Kidney (tissue), 14 donors: Measurements from ENCODE around the gene SDC4. TPM values are rescaled to one million over a fixed set of nuclear protein-coding genes. Genes with fewer than 3 reads are reported as not detected.

Experiments
- DNase-seq, 5 donors: peaks; one replicate each; pipeline ENCODE4 v3.0.0-alpha.2; 2013 to 2020
- FAIRE-seq: peaks from 2 replicates; lab custom pipeline; 2012; peaks lifted over from hg19 to GRCh38; lab: Jason Lieb, UNC
- H3K27ac ChIP-seq, 2 donors: one replicate each; pipeline ENCODE4 v1.7.0; 2013; ENCODE audit warnings: low read depth in 2 of 2, low read length in 2 of 2, inconsistent platforms in 1 of 2
- H3K27me3 ChIP-seq: one replicate; pipeline ENCODE4 v1.7.1; 2013; ENCODE audit warnings: low read length, inconsistent platforms; ENCODE audit not compliant: control insufficient read depth, insufficient read depth
- H3K36me3 ChIP-seq, 3 donors: one replicate each; pipeline versions ENCODE4 v1.7.0 to v1.7.1; 2013; ENCODE audit warnings: low read length in 3 of 3, control low read depth in 1 of 3, inconsistent platforms in 1 of 3; ENCODE audit not compliant: insufficient read depth in 3 of 3, control insufficient read depth in 2 of 3
- H3K4me1 ChIP-seq, 3 donors: one replicate each; pipeline versions ENCODE4 v1.7.0 to v1.7.1; 2013; ENCODE audit warnings: low read length in 3 of 3, inconsistent platforms in 1 of 3, low read depth in 1 of 3; ENCODE audit not compliant: control insufficient read depth in 2 of 3, insufficient read depth in 2 of 3
- H3K4me3 ChIP-seq, 3 donors: one replicate each; pipeline versions ENCODE4 v1.7.0 to v1.8.1; 2013; ENCODE audit warnings: low read length in 3 of 3, control low read depth in 1 of 3, inconsistent platforms in 1 of 3
- H3K9ac ChIP-seq, 3 donors: one replicate each; pipeline versions ENCODE4 v1.7.0 to v1.7.1; 2013; ENCODE audit warnings: low read length in 3 of 3, control low read depth in 1 of 3, inconsistent platforms in 1 of 3
- H3K9me3 ChIP-seq, 3 donors: one replicate each; pipeline versions ENCODE4 v1.7.0 to v1.7.1; 2013; ENCODE audit warnings: low read length in 3 of 3, control low read depth in 1 of 3, inconsistent platforms in 1 of 3; ENCODE audit not compliant: control insufficient read depth in 2 of 3, insufficient read depth in 1 of 3
- intact Hi-C: fragments of 100-400 bp; cut with DNase I; formaldehyde crosslinking; loops from one replicate; pipeline ENCODE4 v1.11.1; 2022
- polyA plus RNA-seq: library from polyadenylated mRNA; stranded (reverse); fragments of 350-450 nt; fragmentation: Illumina TruSeq; extraction: RNeasy Lipid Tissue Mini Kit (QIAGEN cat#74804); gene quantifications from one replicate; pipeline ENCODE4 v1.2.3, GENCODE V29; 2014; ENCODE audit warnings: low read depth, low replicate concordance; ENCODE audit not compliant: insufficient read depth
- total RNA-seq: library from RNA; stranded (reverse); fragmentation: NEBNext Ultra II Directional; extraction: Animal tissue kit (Norgen Biotek cat#: 25700); gene quantifications from one replicate; pipeline ENCODE4 v1.2.1, GENCODE V29; 2021
- TF ChIP-seq, protein P1 (sequence below): IDR thresholded peaks from 3 replicates; pipeline ENCODE4 v1.5.1; 2012; ENCODE audit warnings: mild to moderate bottlenecking, moderate library complexity, borderline replicate concordance; ENCODE audit not compliant: insufficient read depth; ENCODE audit errors: extremely low read depth
- donor health status: control.
- donor health status: control.
- donor health status: control.
- donor health status: control.
- donor health status: control.
- donor health status: DM: yes; HTN: yes; CAD: no.
- donor health status: Normal renal cell carcinoma (clear cell type).

The SDC4 gene
- total and polyA plus RNA-seq, 2 donors from 2014 or later: 242 to 397 TPM

DNA sequence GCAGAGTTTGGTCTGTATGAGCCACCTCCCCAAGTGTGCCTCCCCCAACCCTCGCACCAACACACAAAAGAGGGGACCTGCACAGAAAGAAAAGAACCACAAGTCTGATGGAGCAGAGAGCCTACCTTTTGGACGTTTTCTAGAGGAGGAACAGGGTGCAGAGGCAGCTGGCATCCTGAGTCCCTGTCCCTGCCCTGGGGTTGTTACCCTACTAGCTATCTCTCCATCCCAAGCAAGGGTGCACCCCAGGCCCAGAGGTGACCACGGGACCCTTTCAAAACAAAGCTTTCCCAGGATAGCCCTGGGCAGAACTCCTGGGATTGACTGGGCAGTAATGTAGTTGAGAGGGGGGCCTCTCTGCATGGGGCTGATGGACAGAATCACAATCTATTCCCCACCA lies 30.4 kb downstream of the SDC4 start:
- H3K9me3 ChIP-seq: no peaks in the 10 kb centered on the region
- intact Hi-C loops: loop anchor here (10.0 kb wide), 1 partner anchor 457 kb away; no protein-coding TSS in a partner anchor
- DNase-seq (peak in 1 of 5 donors; percentile 16), FAIRE-seq (no peak)
- H3K4me3 ChIP-seq: no peak overlapping the region
- H3K9ac ChIP-seq: no peak overlapping the region
- H3K27me3 ChIP-seq: peaks cover 7% of the 10 kb centered on the region
- no peaks in the 10 kb centered on the region for H3K36me3 ChIP-seq
- TF ChIP-seq, protein P1, sequence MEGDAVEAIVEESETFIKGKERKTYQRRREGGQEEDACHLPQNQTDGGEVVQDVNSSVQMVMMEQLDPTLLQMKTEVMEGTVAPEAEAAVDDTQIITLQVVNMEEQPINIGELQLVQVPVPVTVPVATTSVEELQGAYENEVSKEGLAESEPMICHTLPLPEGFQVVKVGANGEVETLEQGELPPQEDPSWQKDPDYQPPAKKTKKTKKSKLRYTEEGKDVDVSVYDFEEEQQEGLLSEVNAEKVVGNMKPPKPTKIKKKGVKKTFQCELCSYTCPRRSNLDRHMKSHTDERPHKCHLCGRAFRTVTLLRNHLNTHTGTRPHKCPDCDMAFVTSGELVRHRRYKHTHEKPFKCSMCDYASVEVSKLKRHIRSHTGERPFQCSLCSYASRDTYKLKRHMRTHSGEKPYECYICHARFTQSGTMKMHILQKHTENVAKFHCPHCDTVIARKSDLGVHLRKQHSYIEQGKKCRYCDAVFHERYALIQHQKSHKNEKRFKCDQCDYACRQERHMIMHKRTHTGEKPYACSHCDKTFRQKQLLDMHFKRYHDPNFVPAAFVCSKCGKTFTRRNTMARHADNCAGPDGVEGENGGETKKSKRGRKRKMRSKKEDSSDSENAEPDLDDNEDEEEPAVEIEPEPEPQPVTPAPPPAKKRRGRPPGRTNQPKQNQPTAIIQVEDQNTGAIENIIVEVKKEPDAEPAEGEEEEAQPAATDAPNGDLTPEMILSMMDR: no peak
- no peak overlapping the region for H3K27ac ChIP-seq
- H3K4me1 ChIP-seq: no peaks in the 10 kb centered on the region

DNA sequence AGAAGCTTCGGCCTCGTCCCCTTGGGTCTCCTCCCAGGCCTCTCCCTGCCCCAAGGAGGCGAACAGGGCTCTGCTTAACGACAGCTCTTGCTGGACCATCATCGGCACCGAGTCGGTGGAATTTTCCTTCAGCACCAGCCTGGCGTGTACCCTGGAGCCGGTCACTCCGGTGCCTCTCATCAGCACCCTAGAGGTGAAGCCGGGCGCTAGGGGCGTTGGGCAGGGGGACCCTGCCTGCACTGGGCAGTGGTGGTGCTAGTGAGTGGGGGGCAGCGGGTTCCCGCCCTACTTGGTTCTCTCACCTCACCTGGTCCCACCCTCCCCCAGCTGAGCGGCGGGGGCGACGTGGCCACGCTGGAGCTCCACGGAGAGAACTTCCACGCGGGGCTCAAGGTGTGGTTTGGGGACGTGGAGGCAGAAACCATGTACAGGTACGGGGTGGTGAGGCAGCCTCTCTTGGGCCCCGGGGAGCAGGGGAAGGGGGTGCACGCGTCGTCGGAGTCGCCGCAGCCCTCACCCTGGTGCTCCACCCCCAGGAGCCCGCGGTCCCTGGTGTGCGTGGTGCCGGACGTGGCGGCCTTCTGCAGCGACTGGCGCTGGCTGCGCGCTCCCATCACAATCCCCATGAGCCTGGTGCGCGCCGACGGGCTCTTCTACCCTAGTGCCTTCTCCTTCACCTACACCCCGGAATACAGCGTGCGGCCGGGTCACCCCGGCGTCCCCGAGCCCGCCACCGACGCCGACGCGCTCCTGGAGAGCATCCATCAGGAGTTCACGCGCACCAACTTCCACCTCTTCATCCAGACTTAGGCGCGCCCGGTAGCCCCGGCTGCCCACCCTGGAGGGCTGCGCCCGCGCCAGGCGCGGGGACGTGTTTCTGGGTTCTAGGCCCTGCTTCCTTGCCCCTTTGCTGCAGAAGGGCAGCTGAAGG lies 31.8 kb downstream of the SDC4 start:
- intact Hi-C loops: loop anchor here (10.0 kb wide), 1 partner anchor 458 kb away; no protein-coding TSS in a partner anchor
- DNase-seq (peak in 2 of 5 donors; percentile 30 to 68), FAIRE-seq (no peak)
- H3K4me3 ChIP-seq: no peak overlapping the region
- no peak overlapping the region for H3K9ac ChIP-seq
- H3K9me3 ChIP-seq: no peaks in the 10 kb centered on the region
- peaks cover 7% of the 10 kb centered on the region for H3K27me3 ChIP-seq
- H3K36me3 ChIP-seq: no peaks in the 10 kb centered on the region
- no peaks in the 10 kb centered on the region for H3K4me1 ChIP-seq
- TF ChIP-seq, protein P1: no peak
- H3K27ac ChIP-seq: no peak overlapping the region

DNA sequence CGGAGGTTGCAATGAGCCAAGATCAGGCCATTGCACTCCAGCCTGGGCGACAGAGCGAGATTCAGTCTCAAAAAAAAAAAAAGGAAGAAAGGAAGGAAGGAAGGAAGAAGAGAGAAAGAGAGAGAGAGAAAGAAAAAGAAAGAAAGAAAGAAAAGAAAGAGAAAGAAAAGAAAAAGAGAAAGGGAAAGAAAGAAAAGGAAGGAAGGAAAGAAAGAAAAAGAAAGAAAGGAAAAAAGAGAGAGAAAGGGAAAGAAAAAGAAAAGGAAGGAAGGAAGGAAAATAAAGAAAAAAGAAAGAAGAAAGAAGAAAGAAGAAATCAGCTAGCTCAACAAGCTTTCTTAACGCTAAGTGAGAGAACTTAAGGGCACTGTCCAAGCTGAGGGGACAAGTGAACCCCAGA lies 32.6 kb downstream of the SDC4 start:
- no peak overlapping the region for H3K4me3 ChIP-seq
- H3K9me3 ChIP-seq: no peaks in the 10 kb centered on the region
- peaks cover 7% of the 10 kb centered on the region for H3K27me3 ChIP-seq
- H3K27ac ChIP-seq: no peak overlapping the region
- DNase-seq (no peak), FAIRE-seq (no peak)
- no peaks in the 10 kb centered on the region for H3K4me1 ChIP-seq
- intact Hi-C loops: loop anchor here (10.0 kb wide), 1 partner anchor 459 kb away; no protein-coding TSS in a partner anchor
- no peaks in the 10 kb centered on the region for H3K36me3 ChIP-seq
- TF ChIP-seq, protein P1: no peak
- H3K9ac ChIP-seq: no peak overlapping the region
